Dermis microvascular lymphatic vessel endothelial cell (primary cell): ENCODE measurements around the gene GAB2. TPM values are rescaled to one million over a fixed set of nuclear protein-coding genes. Genes with fewer than 3 reads are reported as not detected.
"Not testable (repeated sequence)": the region's sequence is repeated elsewhere in the genome, so short reads cannot be mapped to it uniquely, and the experiment has no call there.

Source experiments
- DNase-seq, 2 donors: peaks; one replicate each; pipeline versions ENCODE4 v3.0.0 to v3.0.0-alpha.2; 2010; ENCODE audit warnings: low read depth in 2 of 2
- total RNA-seq: library from RNA; depleted of rRNA; stranded (reverse); fragments of >200 nt; gene quantifications from 2 replicates; pipeline ENCODE4 v1.2.1, GENCODE V29; 2014

Gene GAB2
- total RNA-seq, 1 donor from 2014 or later = 11.4 TPM

GRCh38 chr11:78365381-78365792 is 52.2 kb downstream of the GAB2 start:
- no peak for DNase-seq

GRCh38 chr11:78364128-78364751 is 53.4 kb downstream of the GAB2 start:
- DNase-seq = no peak

- no peak for DNase-seq
Observed at GRCh38 chr11:78363024-78363619, 54.5 kb downstream of the GAB2 start.

GRCh38 chr11:78361228-78361627 is 56.4 kb downstream of the GAB2 start:
- DNase-seq = no peak

GRCh38 chr11:78359921-78360320 is 57.7 kb downstream of the GAB2 start:
- no peak for DNase-seq

GRCh38 chr11:78357924-78358323 is 59.7 kb downstream of the GAB2 start:
- not testable (repeated sequence) for DNase-seq

GRCh38 chr11:78357425-78357824 is 60.2 kb downstream of the GAB2 start:
- not testable (repeated sequence) for DNase-seq

- not testable (repeated sequence) for DNase-seq
Observed at GRCh38 chr11:78355742-78356141, 61.9 kb downstream of the GAB2 start.

- no peak for DNase-seq
Observed at GRCh38 chr11:78355309-78355705, 62.3 kb downstream of the GAB2 start.

- no peak for DNase-seq
Observed at GRCh38 chr11:78354408-78355308, 63.0 kb downstream of the GAB2 start.

GRCh38 chr11:78351979-78352841 is 65.4 kb downstream of the GAB2 start:
- no peak for DNase-seq

GRCh38 chr11:78351193-78351592 is 66.4 kb downstream of the GAB2 start:
- no peak for DNase-seq

GRCh38 chr11:78350646-78351165 is 66.9 kb downstream of the GAB2 start:
- peak in 1 of 2 donors; percentile 35 for DNase-seq

GRCh38 chr11:78350091-78350645 is 67.5 kb downstream of the GAB2 start:
- DNase-seq = no peak

GRCh38 chr11:78349624-78350023 is 68.0 kb downstream of the GAB2 start:
- DNase-seq = no peak

GRCh38 chr11:78349114-78349513 is 68.5 kb downstream of the GAB2 start:
- peak in 1 of 2 donors; percentile 33 for DNase-seq

- no peak for DNase-seq
Observed at GRCh38 chr11:78347956-78348355, 69.7 kb downstream of the GAB2 start.

- no peak for DNase-seq
Observed at GRCh38 chr11:78346799-78347198, 70.8 kb downstream of the GAB2 start.

GRCh38 chr11:78345450-78345849 is 72.2 kb downstream of the GAB2 start:
- DNase-seq = no peak

GRCh38 chr11:78344676-78345075 is 72.9 kb downstream of the GAB2 start:
- DNase-seq = no peak

GRCh38 chr11:78344094-78344493 is 73.5 kb downstream of the GAB2 start:
- no peak for DNase-seq
